Forelimb muscle (tissue), 1 donor: ENCODE results near the gene ZFYVE28. TPM values are rescaled to one million over a fixed set of nuclear protein-coding genes. Genes with fewer than 3 reads are reported as not detected.
A peak's percentile ranks its signal among the peaks of the same experiment; 100 is the strongest.

Experiments
- DNase-seq: peaks from one replicate; pipeline ENCODE4 v3.0.0-alpha.2; 2013; ENCODE audit warnings: low read depth
- polyA plus RNA-seq: library from polyadenylated mRNA; unstranded; fragments of 120-200 nt; gene quantifications from one replicate; pipeline ENCODE4 v1.2.1, GENCODE V29; 2013; ENCODE audit not compliant: insufficient read length

ZFYVE28 gene
- polyA plus RNA-seq, 1 donor = 1.7 TPM

- no peak for DNase-seq
Observed at GRCh38 chr4:2428496-2429213, 10.2 kb upstream of the ZFYVE28 start.

- DNase-seq = no peak
Observed at GRCh38 chr4:2427383-2428334, 9.2 kb upstream of the ZFYVE28 start.

- no peak for DNase-seq
Observed at GRCh38 chr4:2426711-2427275, 8.3 kb upstream of the ZFYVE28 start.

GRCh38 chr4:2426069-2426397, 7.6 kb upstream of the ZFYVE28 start:
- no peak for DNase-seq

GRCh38 chr4:2425386-2426068, 7.1 kb upstream of the ZFYVE28 start:
- no peak for DNase-seq

- no peak for DNase-seq
Observed at GRCh38 chr4:2424581-2424980, 6.1 kb upstream of the ZFYVE28 start.

- no peak for DNase-seq
Observed at GRCh38 chr4:2423695-2424094, 5.2 kb upstream of the ZFYVE28 start.

- DNase-seq = no peak
Observed at GRCh38 chr4:2423066-2423465, 4.6 kb upstream of the ZFYVE28 start.

- no peak for DNase-seq
Observed at GRCh38 chr4:2421928-2422327, 3.5 kb upstream of the ZFYVE28 start.

GRCh38 chr4:2419814-2420213, 1.4 kb upstream of the ZFYVE28 start:
- no peak for DNase-seq

GRCh38 chr4:2418650-2419571, 466 bp upstream of the ZFYVE28 start, which contains the start of gene CFAP99:
CFAP99 (plus strand) TSS chr4:2418955.
- peak; percentile 86 for DNase-seq

GRCh38 chr4:2417226-2417764, 1.1 kb downstream of the ZFYVE28 start:
- DNase-seq = no peak

- DNase-seq = no peak
Observed at GRCh38 chr4:2416564-2417225, 1.8 kb downstream of the ZFYVE28 start.

- DNase-seq = no peak
Observed at GRCh38 chr4:2415881-2416563, 2.4 kb downstream of the ZFYVE28 start.

- DNase-seq = no peak
Observed at GRCh38 chr4:2415213-2415612, 3.2 kb downstream of the ZFYVE28 start.

- DNase-seq = no peak
Observed at GRCh38 chr4:2413821-2414610, 4.4 kb downstream of the ZFYVE28 start.

- no peak for DNase-seq
Observed at GRCh38 chr4:2412885-2413716, 5.3 kb downstream of the ZFYVE28 start.

- DNase-seq = no peak
Observed at GRCh38 chr4:2412534-2412884, 5.9 kb downstream of the ZFYVE28 start.
